Measurements from ENCODE around the gene B4GALT3. TPM values are rescaled to one million over a fixed set of nuclear protein-coding genes. Genes with fewer than 3 reads are reported as not detected.
A peak's percentile ranks its signal among the peaks of the same experiment; 100 is the strongest.

B4GALT3 gene
- total and polyA plus RNA-seq, 2 of the 8 experiments (the other 6 are each of a cell fraction or from before 2014, with no cell fraction given), result 42.3 to 43.0 TPM

DNA sequence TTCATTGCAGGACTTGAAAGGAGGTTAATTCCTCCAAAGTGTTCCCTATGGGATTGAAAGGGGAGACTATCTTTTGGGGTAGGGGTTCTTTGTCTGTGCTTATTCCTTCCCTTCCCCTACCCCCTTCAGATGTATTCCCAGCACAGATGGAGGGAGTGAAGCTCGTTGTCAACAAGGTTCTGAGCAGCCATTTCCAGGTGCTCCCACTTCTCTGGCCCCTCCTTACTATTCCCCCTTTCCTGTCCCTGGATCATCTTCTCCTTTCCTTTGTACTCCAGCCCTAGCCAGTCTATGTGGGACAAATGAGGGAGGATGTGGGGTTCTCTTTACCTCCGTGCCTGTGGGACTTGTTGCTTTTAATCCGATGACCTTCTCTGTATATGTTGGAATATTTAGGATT is 49.5 kb upstream of the B4GALT3 start:
- 68% methylated on average over 3 of the region's 3 CpGs; no CpG with 5 or more reads in 1 of the 2 experiments for WGBS, 2 experiments (ENCODE audit: extremely low coverage in 1 of 2, insufficient coverage in 1 of 2, insufficient read length in 1 of 2, insufficient replicate concordance in 2 of 2, low coverage in 1 of 2, low lambda C conversion rate in 2 of 2, missing lambda C conversion rate in 1 of 2)
- no peaks in the 10 kb centered on the region for H3K9me3 ChIP-seq (ENCODE audit: insufficient read depth in 2 of 2, low read depth in 1 of 2, low read length in 1 of 2)
- ChIA-PET CTCF (ENCODE audit: partially characterized antibody) (interaction anchor here (0.6 to 23.7 kb wide), 27 partner anchors 10 to 201 kb away, joined by 3 to 427 read pairs (median 10); partner anchors contain the start of genes ADAMTS4, FCER1G, NDUFS2 and NR1I3), POLR2A (ENCODE audit: partially characterized antibody) (interaction anchor here (1.0 to 2.2 kb wide), 8 partner anchors 10 to 143 kb away, joined by 3 to 26 read pairs (median 4); partner anchors contain the start of genes NDUFS2 and PCP4L1)
- H4K8ac ChIP-seq (ENCODE audit: extremely low read depth, insufficient read depth, low read length), result no peak overlapping the region
- H3K4ac ChIP-seq (replicated peaks; ENCODE audit: insufficient read length, low read depth, low read length), result no peak overlapping the region
- no peak overlapping the region for H2AK5ac ChIP-seq (ENCODE audit: low read depth, low read length)
- no peak overlapping the region for H2BK20ac ChIP-seq (ENCODE audit: low read length)
- H3K56ac ChIP-seq (replicated peaks; ENCODE audit: insufficient read length, low read depth, low read length), result no peak overlapping the region
- H4K20me1 ChIP-seq (replicated peaks in 1 of 2; ENCODE audit: control insufficient read depth in 1 of 2, insufficient read depth in 2 of 2, low read length in 2 of 2), result no peaks in the 10 kb centered on the region
- FAIRE-seq (no peak), DNase-seq (ENCODE audit: low read depth in 1 of 2, low spot score in 2 of 2) (no peak)
- H3K23ac ChIP-seq (ENCODE audit: insufficient read length), result no peak overlapping the region
- peak overlapping the region; percentile 23 for H4K5ac ChIP-seq (ENCODE audit: insufficient read length, low read depth, low read length)
- H2AFZ ChIP-seq (ENCODE audit: low read length), result no peak overlapping the region
- peak overlapping the region; percentile 75 to 93 (median 83) for H3K4me3 ChIP-seq (ENCODE audit: extremely low read depth in 1 of 4, insufficient read depth in 2 of 4, low read depth in 3 of 4, low read length in 4 of 4)
- H3K27me3 ChIP-seq (replicated peaks in 1 of 4; ENCODE audit: control insufficient read depth in 3 of 4, extremely low read depth in 1 of 4, insufficient read depth in 3 of 4, low read length in 3 of 4), result 0 out of 7 replicates have a peak, but pooled peaks cover 0 to 2% (median 0%) of the 10 kb centered on the region in 4 experiments
- H3K23me2 ChIP-seq (ENCODE audit: low read depth, low read length), result peaks cover 8% of the 10 kb centered on the region
- no peaks in the 10 kb centered on the region for H3K79me1 ChIP-seq (ENCODE audit: low read depth, low read length)
- H2BK120ac ChIP-seq (replicated peaks; ENCODE audit: low read depth, low read length), result no peak overlapping the region
- no peak overlapping the region for H3K27ac ChIP-seq (ENCODE audit: low read depth, low read length)
- H2BK5ac ChIP-seq (ENCODE audit: low read depth, low read length), result peak overlapping the region; percentile 1; the same call in 1 of the 2 replicates
- no peak overlapping the region for H2BK12ac ChIP-seq (ENCODE audit: low read depth, low read length)
- H3K79me2 ChIP-seq (ENCODE audit: control insufficient read depth in 1 of 2, insufficient read depth in 2 of 2, low read length in 2 of 2), result no peaks in the 10 kb centered on the region
- H3K18ac ChIP-seq (ENCODE audit: extremely low read depth, low read length), result no peak overlapping the region
- H3K36me3 ChIP-seq (ENCODE audit: control insufficient read depth in 2 of 4, insufficient read depth in 4 of 4, low read length in 3 of 4), result peaks cover 0 to 10% (median 8%) of the 10 kb centered on the region in 4 experiments; a peak in 5 of 8 replicates
- no peak for TF ChIP-seq PHF8 (conservative IDR thresholded peaks at IDR 0.05; ENCODE audit: low read depth, low read length)
- no peak for TF ChIP-seq BRCA1 (IDR thresholded peaks at IDR 0.05; ENCODE audit: low read depth, low read length)
- no peak for TF ChIP-seq CBX5 (IDR thresholded peaks at IDR 0.05; ENCODE audit: low read depth, low read length)
- TF ChIP-seq YY1 (IDR thresholded peaks at IDR 0.05; ENCODE audit: low read depth, low read length), result no peak
- TF ChIP-seq TAF1 (IDR thresholded peaks at IDR 0.05; ENCODE audit: low read depth, low read length), result no peak
- TF ChIP-seq, protein P1, sequence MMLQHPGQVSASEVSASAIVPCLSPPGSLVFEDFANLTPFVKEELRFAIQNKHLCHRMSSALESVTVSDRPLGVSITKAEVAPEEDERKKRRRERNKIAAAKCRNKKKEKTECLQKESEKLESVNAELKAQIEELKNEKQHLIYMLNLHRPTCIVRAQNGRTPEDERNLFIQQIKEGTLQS (IDR thresholded peaks at IDR 0.05; ENCODE audit: insufficient read depth, low read depth, low read length), result no peak
- no peak for TF ChIP-seq HDAC2 (IDR thresholded peaks at IDR 0.05; ENCODE audit: borderline replicate concordance in 1 of 2, low read depth in 2 of 2, low read length in 2 of 2)
- no peak for TF ChIP-seq RBBP5 (IDR thresholded peaks at IDR 0.05; ENCODE audit: borderline replicate concordance, low read depth, low read length)
- no peak for TF ChIP-seq USF2 (IDR thresholded peaks at IDR 0.05; ENCODE audit: low read length)
- H2BK15ac ChIP-seq (ENCODE audit: low read length), result no peak overlapping the region; the same call in 1 of the 2 replicates
- H3K14ac ChIP-seq (ENCODE audit: insufficient read length), result no peak overlapping the region
- H4K91ac ChIP-seq (replicated peaks; ENCODE audit: insufficient read length, low read length), result peak overlapping the region; percentile 13
- H3K4me1 ChIP-seq (replicated peaks in 1 of 4; ENCODE audit: control insufficient read depth in 3 of 4, insufficient read depth in 4 of 4, low read length in 3 of 4), result peaks cover 2 to 6% (median 4%) of the 10 kb centered on the region in 4 experiments
- H3K9ac ChIP-seq (replicated peaks in 1 of 4; ENCODE audit: extremely low read depth in 1 of 4, low read depth in 3 of 4, low read length in 3 of 4), result no peak overlapping the region
- peak overlapping the region; percentile 87 to 94 for H3K4me2 ChIP-seq (ENCODE audit: insufficient read depth in 1 of 2, low read depth in 2 of 2, low read length in 2 of 2)

Data from H1 (cell line).